ENCODE results near the gene POLR2C. TPM values are rescaled to one million over a fixed set of nuclear protein-coding genes. Genes with fewer than 3 reads are reported as not detected.

The POLR2C gene
- total RNA-seq, 4 donors from 2014 or later: 87.9 to 128 (median 98.1) TPM

DNA sequence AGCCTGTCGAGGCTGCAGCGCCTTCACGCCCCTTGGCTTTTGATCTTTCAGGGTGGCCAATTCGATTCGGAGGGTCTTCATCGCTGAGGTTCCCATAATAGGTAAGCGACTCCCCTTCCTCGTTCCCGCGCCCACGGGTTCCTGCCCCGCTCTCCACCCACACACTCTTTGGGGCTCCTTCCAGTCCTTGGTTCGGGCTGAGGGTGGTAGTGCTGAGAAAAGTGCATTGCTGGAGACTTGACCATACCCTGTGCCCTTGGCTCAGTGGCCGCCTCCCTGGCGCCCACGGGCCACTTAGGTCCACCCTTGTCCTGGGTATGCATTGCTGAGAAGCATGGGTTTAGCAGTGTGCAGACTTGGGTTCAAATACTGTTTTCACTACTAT is 491 bp downstream of the POLR2C start:
- 1% methylated on average over 16 of the region's 16 CpGs for WGBS, 2 donors
- peak in 1 of 2 donors; percentile 80 for DNase-seq (ENCODE audit: low spot score in 2 of 2)
- intact Hi-C loops (cut with DNase I; ENCODE audit: low total_unique reads): no loop called here
- TF ChIP-seq, protein P1, sequence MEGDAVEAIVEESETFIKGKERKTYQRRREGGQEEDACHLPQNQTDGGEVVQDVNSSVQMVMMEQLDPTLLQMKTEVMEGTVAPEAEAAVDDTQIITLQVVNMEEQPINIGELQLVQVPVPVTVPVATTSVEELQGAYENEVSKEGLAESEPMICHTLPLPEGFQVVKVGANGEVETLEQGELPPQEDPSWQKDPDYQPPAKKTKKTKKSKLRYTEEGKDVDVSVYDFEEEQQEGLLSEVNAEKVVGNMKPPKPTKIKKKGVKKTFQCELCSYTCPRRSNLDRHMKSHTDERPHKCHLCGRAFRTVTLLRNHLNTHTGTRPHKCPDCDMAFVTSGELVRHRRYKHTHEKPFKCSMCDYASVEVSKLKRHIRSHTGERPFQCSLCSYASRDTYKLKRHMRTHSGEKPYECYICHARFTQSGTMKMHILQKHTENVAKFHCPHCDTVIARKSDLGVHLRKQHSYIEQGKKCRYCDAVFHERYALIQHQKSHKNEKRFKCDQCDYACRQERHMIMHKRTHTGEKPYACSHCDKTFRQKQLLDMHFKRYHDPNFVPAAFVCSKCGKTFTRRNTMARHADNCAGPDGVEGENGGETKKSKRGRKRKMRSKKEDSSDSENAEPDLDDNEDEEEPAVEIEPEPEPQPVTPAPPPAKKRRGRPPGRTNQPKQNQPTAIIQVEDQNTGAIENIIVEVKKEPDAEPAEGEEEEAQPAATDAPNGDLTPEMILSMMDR (IDR thresholded peaks at IDR 0.05): no peak
- no peak for TF ChIP-seq POLR2A (IDR thresholded peaks at IDR 0.05)
- peak overlapping the region; percentile 54 for H3K4me3 ChIP-seq (ENCODE audit: low read depth, poor library complexity, severe bottlenecking)

DNA sequence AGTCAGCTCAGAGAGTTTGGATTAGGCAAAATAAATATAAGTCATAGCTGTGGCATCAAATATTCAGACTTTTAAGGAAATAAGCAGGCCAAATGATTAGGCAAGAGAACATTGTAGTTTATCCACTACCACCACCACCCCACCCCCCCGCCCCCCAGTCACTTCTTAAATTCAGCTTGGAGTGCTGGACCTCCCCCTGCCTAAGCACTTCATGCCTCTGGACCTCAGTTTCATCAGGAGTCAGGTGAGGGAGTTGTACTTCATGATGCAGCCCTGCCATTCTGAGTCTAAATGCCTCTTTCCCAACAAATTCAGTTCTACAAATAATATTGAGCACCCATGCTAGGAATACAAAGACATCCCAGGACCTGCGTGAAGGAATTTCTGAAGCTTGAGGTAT is 2.0 kb downstream of the POLR2C start:
- no peak for TF ChIP-seq POLR2A (IDR thresholded peaks at IDR 0.05)
- TF ChIP-seq, protein P1 (IDR thresholded peaks at IDR 0.05): no peak
- intact Hi-C loops (cut with DNase I; ENCODE audit: low total_unique reads): no loop called here
- peak in 1 of 2 donors; percentile 10 for DNase-seq (ENCODE audit: low spot score in 2 of 2)

DNA sequence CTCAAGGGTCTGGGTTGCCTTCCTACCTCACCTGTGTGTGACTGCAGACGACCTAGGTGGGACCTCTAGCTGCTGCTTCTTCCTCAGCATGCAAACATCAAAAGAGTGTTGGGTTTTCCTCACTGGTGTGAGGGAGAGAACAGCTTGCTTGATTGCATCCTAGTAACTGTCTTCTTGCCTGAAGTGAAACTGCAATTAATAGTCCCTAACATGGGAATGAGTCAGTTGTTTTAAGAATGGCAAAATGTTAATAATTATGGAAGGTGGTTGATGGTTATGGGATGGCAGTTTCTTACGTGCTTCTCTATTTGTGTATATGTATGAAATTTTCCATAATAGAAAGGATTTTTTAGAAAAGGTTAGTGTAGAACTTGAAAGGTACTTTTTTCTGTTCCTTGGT is 5.9 kb downstream of the POLR2C start:
- 86 to 93% methylated on average over 2 of the region's 2 CpGs for WGBS, 2 donors
- no peak for TF ChIP-seq POLR2A (IDR thresholded peaks at IDR 0.05)
- TF ChIP-seq, protein P1 (IDR thresholded peaks at IDR 0.05): no peak
- intact Hi-C loops (cut with DNase I; ENCODE audit: low total_unique reads): no loop called here
- H3K4me3 ChIP-seq (ENCODE audit: low read depth, poor library complexity, severe bottlenecking): no peak overlapping the region
- DNase-seq (ENCODE audit: low spot score in 2 of 2): no peak

More for the DNA sequence above, 2.0 kb downstream of the POLR2C start:
- WGBS, 2 donors: 90 to 92% methylated on average over 2 of the region's 2 CpGs
- H3K4me3 ChIP-seq (ENCODE audit: low read depth, poor library complexity, severe bottlenecking): no peak overlapping the region

DNA sequence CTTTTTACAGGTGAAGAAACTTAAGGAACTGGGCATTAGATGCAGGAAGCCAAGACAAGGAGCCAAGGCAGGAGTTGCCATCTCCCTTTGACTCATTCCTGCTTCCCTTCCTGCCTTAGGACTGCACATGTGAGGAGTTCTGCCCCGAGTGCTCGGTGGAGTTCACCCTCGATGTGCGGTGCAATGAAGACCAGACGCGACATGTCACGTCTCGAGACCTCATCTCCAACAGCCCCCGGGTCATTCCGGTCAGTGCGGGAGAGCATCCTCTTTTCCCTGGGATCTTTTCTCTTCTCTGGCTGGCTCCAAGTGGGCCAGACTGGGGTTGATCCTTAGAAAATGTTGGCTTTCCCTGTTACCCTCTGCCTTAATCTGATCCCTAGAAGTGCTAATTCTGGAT is 6.6 kb downstream of the POLR2C start:
- TF ChIP-seq, protein P1 (IDR thresholded peaks at IDR 0.05): no peak
- no peak for TF ChIP-seq POLR2A (IDR thresholded peaks at IDR 0.05)
- intact Hi-C loops (cut with DNase I; ENCODE audit: low total_unique reads): no loop called here
- 80 to 84% methylated on average over 11 of the region's 11 CpGs for WGBS, 2 donors
- DNase-seq (ENCODE audit: low spot score in 2 of 2): peak in 1 of 2 donors; percentile 49
- H3K4me3 ChIP-seq (ENCODE audit: low read depth, poor library complexity, severe bottlenecking): no peak overlapping the region

DNA sequence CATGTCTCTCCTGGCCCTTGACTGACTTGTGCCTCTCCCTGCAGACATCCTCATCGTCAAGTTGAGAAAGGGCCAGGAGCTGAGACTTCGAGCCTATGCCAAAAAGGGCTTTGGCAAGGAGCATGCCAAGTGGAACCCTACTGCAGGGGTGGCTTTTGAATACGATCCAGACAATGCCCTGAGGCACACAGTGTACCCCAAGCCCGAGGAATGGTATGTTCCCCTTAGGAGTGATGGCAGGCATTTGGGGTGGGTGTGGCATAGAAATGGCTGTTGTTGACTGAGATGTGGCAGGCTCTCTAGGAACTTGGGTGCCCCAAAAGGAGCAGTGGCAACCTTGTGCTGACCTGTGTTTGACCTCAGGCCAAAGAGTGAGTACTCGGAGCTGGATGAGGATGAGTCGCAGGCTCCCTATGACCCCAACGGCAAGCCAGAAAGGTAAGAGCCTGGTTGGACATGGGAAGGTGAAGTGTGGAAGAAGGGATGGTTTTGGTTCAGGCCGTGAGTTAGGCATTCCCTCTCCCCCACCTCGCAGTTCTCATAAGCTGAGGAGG is 7.5 kb downstream of the POLR2C start:
- no peak for TF ChIP-seq POLR2A (IDR thresholded peaks at IDR 0.05)
- TF ChIP-seq, protein P1 (IDR thresholded peaks at IDR 0.05): no peak
- WGBS, 2 donors: 58 to 61% methylated on average over 9 of the region's 9 CpGs
- H3K4me3 ChIP-seq (ENCODE audit: low read depth, poor library complexity, severe bottlenecking): no peak overlapping the region
- intact Hi-C loops (cut with DNase I; ENCODE audit: low total_unique reads): no loop called here
- DNase-seq (ENCODE audit: low spot score in 2 of 2): peak in 1 of 2 donors; percentile 62

DNA sequence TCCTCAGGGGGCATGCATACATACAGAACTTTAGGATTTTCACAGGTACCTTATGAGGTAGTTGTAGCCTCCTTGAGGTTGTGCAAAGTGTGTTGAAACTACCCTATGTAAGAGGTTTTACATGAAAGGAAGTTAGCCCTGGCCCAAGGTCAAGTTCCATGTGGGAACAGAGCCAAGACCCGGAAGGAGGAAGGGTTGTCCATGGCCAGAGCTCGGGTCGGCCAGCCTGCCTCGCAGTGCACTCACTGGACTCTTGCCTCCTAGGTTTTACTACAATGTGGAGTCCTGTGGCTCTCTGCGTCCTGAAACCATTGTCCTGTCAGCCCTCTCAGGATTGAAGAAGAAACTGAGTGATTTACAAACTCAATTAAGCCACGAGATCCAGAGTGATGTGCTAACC is 8.2 kb downstream of the POLR2C start:
- DNase-seq (ENCODE audit: low spot score in 2 of 2): peak in 1 of 2 donors; percentile 88
- TF ChIP-seq, protein P1 (IDR thresholded peaks at IDR 0.05): no peak
- WGBS, 2 donors: 24 to 35% methylated on average over 6 of the region's 6 CpGs
- no peak overlapping the region for H3K4me3 ChIP-seq (ENCODE audit: low read depth, poor library complexity, severe bottlenecking)
- intact Hi-C loops (cut with DNase I; ENCODE audit: low total_unique reads): no loop called here

All from lower leg skin (tissue), 4 donors.